Cardiac muscle cell (in vitro differentiated cells and primary cell): ENCODE data around the gene CUBN. TPM values are rescaled to one million over a fixed set of nuclear protein-coding genes. Genes with fewer than 3 reads are reported as not detected.

Experiments
- DNase-seq, 2 donors: peaks; one replicate each; pipeline versions ENCODE4 v3.0.0 to v3.0.0-alpha.2; 2010 to 2017; ENCODE audit warnings: low read depth in 1 of 2, low spot score in 1 of 2
- H3K27ac ChIP-seq: fragments of 200-600 bp; sonication (generic); 2 replicates; pipeline ENCODE4 v1.5.1; 2016
- H3K27me3 ChIP-seq: fragments of 200-600 bp; sonication (generic); 2 replicates; pipeline ENCODE4 v1.6.0; 2016; ENCODE audit warnings: control low read depth
- H3K36me3 ChIP-seq: fragments of 200-600 bp; sonication (generic); 2 replicates; pipeline ENCODE4 v1.5.1; 2016; ENCODE audit warnings: control low read depth
- H3K4me1 ChIP-seq: fragments of 200-600 bp; sonication (generic); 2 replicates; pipeline ENCODE4 v1.8.1; 2017; ENCODE audit warnings: low read depth, mild to moderate bottlenecking, mixed run types
- H3K4me3 ChIP-seq: fragments of 200-600 bp; sonication (generic); 2 replicates; pipeline ENCODE4 v1.5.1; 2016; ENCODE audit warnings: mild to moderate bottlenecking
- H3K9me3 ChIP-seq: fragments of 200-600 bp; sonication (generic); 2 replicates; pipeline ENCODE4 v1.5.1; 2017; ENCODE audit warnings: low read depth, mild to moderate bottlenecking, control low read depth
- CTCF ChIP-seq: IDR thresholded peaks from 2 replicates; pipeline ENCODE4 v1.5.1; 2012; ENCODE audit warnings: low read depth, mild to moderate bottlenecking, low read length
- polyA plus RNA-seq: library from polyadenylated mRNA; unstranded; fragments of >200 nt; fragmentation: Nextera tagmentation; extraction: Ambion mirVana; gene quantifications from 2 replicates; pipeline ENCODE4 v1.2.1, GENCODE V29; 2016
- total RNA-seq: library from RNA; depleted of rRNA; stranded (reverse); fragments of >200 nt; gene quantifications from 2 replicates; pipeline ENCODE4 v1.2.3, GENCODE V29; 2016

The CUBN gene
- total and polyA plus RNA-seq, 2 experiments from 2014 or later: 0.79 to 2.7 TPM

GRCh38 chr10:17088118-17088806 lies 41.3 kb downstream of the CUBN start:
- Histone ChIP-seq H3K27me3 (no peaks in the 10 kb centered on the region), H3K9me3 (no peaks in the 10 kb centered on the region), H3K4me1 (no peaks in the 10 kb centered on the region), H3K27ac (no peak overlapping the region), H3K4me3 (no peak overlapping the region), H3K36me3 (no peaks in the 10 kb centered on the region)
- DNase-seq: no peak
- no peak for TF ChIP-seq CTCF

GRCh38 chr10:17086865-17087367 lies 42.7 kb downstream of the CUBN start:
- DNase-seq: no peak
- no peaks in the 10 kb centered on the region for H3K36me3 ChIP-seq
- H3K27me3 ChIP-seq: no peaks in the 10 kb centered on the region
- H3K4me1 ChIP-seq: no peaks in the 10 kb centered on the region
- no peak overlapping the region for H3K27ac ChIP-seq
- TF ChIP-seq CTCF: no peak
- no peaks in the 10 kb centered on the region for H3K9me3 ChIP-seq
- H3K4me3 ChIP-seq: no peak overlapping the region

GRCh38 chr10:17085011-17085725 lies 44.4 kb downstream of the CUBN start:
- Histone ChIP-seq H3K4me1 (no peaks in the 10 kb centered on the region), H3K36me3 (no peaks in the 10 kb centered on the region), H3K27me3 (no peaks in the 10 kb centered on the region), H3K27ac (no peak overlapping the region), H3K9me3 (no peaks in the 10 kb centered on the region), H3K4me3 (no peak overlapping the region)
- TF ChIP-seq CTCF: no peak
- DNase-seq: no peak

- Histone ChIP-seq H3K36me3 (no peaks in the 10 kb centered on the region), H3K4me1 (no peaks in the 10 kb centered on the region), H3K9me3 (no peaks in the 10 kb centered on the region), H3K27ac (no peak overlapping the region), H3K27me3 (no peaks in the 10 kb centered on the region), H3K4me3 (no peak overlapping the region)
- DNase-seq: no peak
- TF ChIP-seq CTCF: no peak
Observed at GRCh38 chr10:17084258-17084657, 45.4 kb downstream of the CUBN start.

GRCh38 chr10:17081431-17081830 lies 48.2 kb downstream of the CUBN start:
- no peaks in the 10 kb centered on the region for H3K9me3 ChIP-seq
- H3K27me3 ChIP-seq: no peaks in the 10 kb centered on the region

More at GRCh38 chr10:17081431-17081830, 48.2 kb downstream of the CUBN start:
- no peak for TF ChIP-seq CTCF
- Histone ChIP-seq H3K36me3 (no peaks in the 10 kb centered on the region), H3K27ac (no peak overlapping the region), H3K4me1 (no peaks in the 10 kb centered on the region), H3K4me3 (no peak overlapping the region)
- no peak for DNase-seq
